Stimulated activated naive B cell treated with anti-CD40 and anti-IgM and Interleukin-4, amounts not matched to agents 10 μg/mL and 1 μg/mL and 100 μg/mL, for 72 hours (primary cell): ENCODE results near the gene BRINP1.
"Not testable (repeated sequence)": the region's sequence is repeated elsewhere in the genome, so short reads cannot be mapped to it uniquely, and the experiment has no call there.

Source experiments
- ATAC-seq, 2 donors: fragments of 150-1000 bp; cut with Tn5 transposase; replicated peaks; 2 replicates each; pipeline ENCODE4 v1.10.0; 2021; ENCODE audit warnings: moderate library complexity in 1 of 2
- DNase-seq: peaks from one replicate; pipeline ENCODE4 v3.0.0; 2021
- H3K27ac Mint-ChIP-seq: one replicate; pipeline ENCODE4 v1.8.0; 2022; ENCODE audit warnings: mild to moderate bottlenecking, mixed read lengths
- H3K27me3 Mint-ChIP-seq, 2 donors: one replicate each; pipeline ENCODE4 v1.8.0; 2022; ENCODE audit warnings: mixed read lengths in 2 of 2
- H3K36me3 Mint-ChIP-seq, 2 donors: one replicate each; pipeline ENCODE4 v1.8.0; 2022; ENCODE audit warnings: mixed read lengths in 2 of 2, mild to moderate bottlenecking in 1 of 2
- H3K4me1 Mint-ChIP-seq, 2 donors: one replicate each; pipeline ENCODE4 v1.8.0; 2022; ENCODE audit warnings: mixed read lengths in 2 of 2, mild to moderate bottlenecking in 1 of 2
- H3K4me3 Mint-ChIP-seq, 2 donors: one replicate each; pipeline ENCODE4 v1.8.0; 2022; ENCODE audit warnings: mild to moderate bottlenecking in 2 of 2, mixed read lengths in 2 of 2, moderate library complexity in 1 of 2
- H3K9me3 Mint-ChIP-seq, 2 donors: one replicate each; pipeline ENCODE4 v1.8.0; 2022; ENCODE audit warnings: mixed read lengths in 2 of 2, mild to moderate bottlenecking in 1 of 2

Gene BRINP1

GRCh38 chr9:119175581-119175980 is 193.7 kb downstream of the BRINP1 start:
- no peaks in the 10 kb centered on the region for H3K27me3 Mint-ChIP-seq
- ATAC-seq (no peak), DNase-seq (no peak)
- no peak overlapping the region for H3K4me3 Mint-ChIP-seq
- H3K27ac Mint-ChIP-seq = no peak overlapping the region
- H3K36me3 Mint-ChIP-seq = no peaks in the 10 kb centered on the region
- no peaks in the 10 kb centered on the region for H3K4me1 Mint-ChIP-seq
- peaks cover 0 to 1% of the 10 kb centered on the region in 2 donors for H3K9me3 Mint-ChIP-seq

DNA sequence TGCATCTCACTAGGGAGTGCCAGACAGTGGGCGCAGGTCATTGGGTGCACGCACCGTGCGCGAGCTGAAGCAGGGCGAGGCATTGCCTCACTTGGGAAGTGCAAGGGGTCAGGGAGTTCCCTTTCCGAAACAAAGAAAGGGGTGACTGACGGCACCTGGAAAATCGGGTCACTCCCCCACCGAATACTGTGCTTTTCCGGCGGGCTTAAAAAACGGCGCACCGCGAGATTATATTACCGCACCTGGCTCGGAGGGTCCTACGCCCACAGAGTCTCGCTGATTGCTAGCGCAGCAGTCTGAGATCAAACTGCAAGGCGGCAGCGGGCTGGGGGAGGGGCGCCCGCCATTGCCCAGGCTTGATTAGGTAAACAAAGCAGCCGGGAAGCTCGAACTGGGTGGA is 200.0 kb downstream of the BRINP1 start:
- not testable (repeated sequence) for DNase-seq, H3K27me3 Mint-ChIP-seq, H3K4me3 Mint-ChIP-seq, H3K4me1 Mint-ChIP-seq, ATAC-seq, H3K9me3 Mint-ChIP-seq, H3K36me3 Mint-ChIP-seq, H3K27ac Mint-ChIP-seq

GRCh38 chr9:119167876-119168275 is 201.4 kb downstream of the BRINP1 start:
- Mint-ChIP-seq H3K4me3 (no peak overlapping the region), H3K36me3 (no peaks in the 10 kb centered on the region), H3K4me1 (no peaks in the 10 kb centered on the region), H3K9me3 (peaks cover 0 to 1% of the 10 kb centered on the region in 2 donors), H3K27ac (no peak overlapping the region), H3K27me3 (no peaks in the 10 kb centered on the region)
- no peak for DNase-seq
- ATAC-seq = no peak

GRCh38 chr9:119167267-119167666 is 202.0 kb downstream of the BRINP1 start:
- no peaks in the 10 kb centered on the region for H3K27me3 Mint-ChIP-seq
- H3K9me3 Mint-ChIP-seq = peaks cover 0 to 1% of the 10 kb centered on the region in 2 donors
- H3K4me1 Mint-ChIP-seq = no peaks in the 10 kb centered on the region
- H3K4me3 Mint-ChIP-seq = no peak overlapping the region
- no peak for ATAC-seq
- no peaks in the 10 kb centered on the region for H3K36me3 Mint-ChIP-seq
- DNase-seq = no peak
- H3K27ac Mint-ChIP-seq = no peak overlapping the region

- H3K27ac Mint-ChIP-seq = no peak overlapping the region
- H3K4me3 Mint-ChIP-seq = no peak overlapping the region
- peaks cover 0 to 1% of the 10 kb centered on the region in 2 donors for H3K9me3 Mint-ChIP-seq
- H3K36me3 Mint-ChIP-seq = no peaks in the 10 kb centered on the region
- H3K4me1 Mint-ChIP-seq = no peaks in the 10 kb centered on the region
- ATAC-seq = no peak
- DNase-seq = no peak
- H3K27me3 Mint-ChIP-seq = no peaks in the 10 kb centered on the region
Measured at GRCh38 chr9:119166096-119166495, 203.1 kb downstream of the BRINP1 start.

DNA sequence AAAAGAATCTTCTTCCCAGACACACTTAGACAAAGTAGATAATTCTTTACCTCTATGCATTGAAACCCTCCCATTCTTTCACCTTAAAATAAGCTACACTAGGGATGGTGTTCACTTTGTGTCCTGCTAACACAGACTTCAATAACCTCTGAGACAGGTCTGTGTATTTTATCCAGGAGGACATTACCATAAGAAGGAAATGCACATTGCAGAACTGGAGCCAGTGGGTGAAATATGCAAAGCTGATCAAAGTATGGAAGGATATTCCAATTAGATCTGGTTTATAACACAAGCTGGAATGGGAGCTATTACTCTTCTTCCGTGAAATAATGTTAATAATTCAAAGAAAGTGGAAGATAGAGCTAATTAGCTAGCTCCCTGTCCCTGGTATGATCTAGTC is 204.1 kb downstream of the BRINP1 start:
- Mint-ChIP-seq H3K4me3 (no peak overlapping the region), H3K9me3 (peaks cover 0 to 1% of the 10 kb centered on the region in 2 donors), H3K36me3 (no peaks in the 10 kb centered on the region), H3K27me3 (no peaks in the 10 kb centered on the region), H3K27ac (no peak overlapping the region), H3K4me1 (no peaks in the 10 kb centered on the region)
- DNase-seq = no peak
- no peak for ATAC-seq

GRCh38 chr9:119164716-119165115 is 204.5 kb downstream of the BRINP1 start:
- no peak for ATAC-seq
- DNase-seq = no peak
- H3K4me1 Mint-ChIP-seq = no peaks in the 10 kb centered on the region
- H3K36me3 Mint-ChIP-seq = no peaks in the 10 kb centered on the region
- no peak overlapping the region for H3K27ac Mint-ChIP-seq
- no peaks in the 10 kb centered on the region for H3K27me3 Mint-ChIP-seq
- H3K4me3 Mint-ChIP-seq = no peak overlapping the region
- peaks cover 0 to 1% of the 10 kb centered on the region in 2 donors for H3K9me3 Mint-ChIP-seq

GRCh38 chr9:119160551-119160950 is 208.7 kb downstream of the BRINP1 start:
- no peaks in the 10 kb centered on the region for H3K27me3 Mint-ChIP-seq
- H3K27ac Mint-ChIP-seq = no peak overlapping the region
- no peaks in the 10 kb centered on the region for H3K4me1 Mint-ChIP-seq
- peaks cover 0 to 2% of the 10 kb centered on the region in 2 donors for H3K9me3 Mint-ChIP-seq
- ATAC-seq (no peak), DNase-seq (no peak)
- no peak overlapping the region for H3K4me3 Mint-ChIP-seq
- no peaks in the 10 kb centered on the region for H3K36me3 Mint-ChIP-seq

DNA sequence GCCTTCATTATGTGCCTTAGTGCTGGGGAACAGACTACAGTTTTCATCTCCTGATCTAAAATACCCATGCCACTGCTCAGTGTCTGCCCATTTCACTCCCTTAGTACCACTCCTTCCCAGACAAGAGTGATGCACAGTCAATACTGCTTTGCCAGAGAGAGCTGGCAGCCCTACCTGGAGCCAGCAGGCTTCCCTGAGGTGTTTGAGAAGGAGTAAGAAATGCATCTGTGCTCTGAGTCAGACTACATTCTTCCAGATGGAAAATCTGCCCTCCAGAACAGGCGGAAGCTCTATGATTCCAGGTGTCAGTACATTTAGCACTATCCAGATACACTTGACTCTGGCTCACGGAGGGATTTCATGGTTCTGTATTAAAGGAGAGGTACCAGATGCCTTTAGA is 209.8 kb downstream of the BRINP1 start:
- ATAC-seq = no peak
- Mint-ChIP-seq H3K9me3 (peaks cover 0 to 3% of the 10 kb centered on the region in 2 donors), H3K27me3 (no peaks in the 10 kb centered on the region), H3K4me3 (no peak overlapping the region), H3K4me1 (no peaks in the 10 kb centered on the region), H3K36me3 (no peaks in the 10 kb centered on the region), H3K27ac (no peak overlapping the region)
- DNase-seq = no peak

DNA sequence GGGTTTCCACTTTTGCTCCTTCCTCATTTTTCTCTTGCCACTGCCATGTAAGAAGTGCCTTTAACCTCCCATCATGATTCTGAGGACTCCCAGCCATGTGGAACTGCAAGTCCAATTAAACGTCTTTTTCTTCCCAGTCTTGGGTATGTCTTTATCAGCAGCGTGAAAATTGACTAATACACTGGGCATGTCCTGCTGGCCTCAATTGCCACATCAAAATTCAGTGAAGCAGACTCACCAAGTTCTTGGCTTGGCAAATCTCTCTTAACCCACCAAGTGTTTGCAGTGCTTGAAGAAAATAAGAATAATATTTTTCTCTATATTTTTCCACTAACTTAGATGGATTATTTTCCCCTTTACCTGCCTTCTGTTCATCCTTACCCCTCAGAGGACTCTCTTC is 212.0 kb downstream of the BRINP1 start:
- Mint-ChIP-seq H3K4me3 (no peak overlapping the region), H3K27ac (no peak overlapping the region), H3K4me1 (no peaks in the 10 kb centered on the region), H3K36me3 (no peaks in the 10 kb centered on the region), H3K27me3 (no peaks in the 10 kb centered on the region), H3K9me3 (peaks cover 0 to 3% of the 10 kb centered on the region in 2 donors)
- ATAC-seq (no peak), DNase-seq (no peak)

GRCh38 chr9:119156354-119156753 is 212.9 kb downstream of the BRINP1 start:
- no peaks in the 10 kb centered on the region for H3K36me3 Mint-ChIP-seq
- H3K4me3 Mint-ChIP-seq = no peak overlapping the region
- H3K27ac Mint-ChIP-seq = no peak overlapping the region
- DNase-seq (no peak), ATAC-seq (no peak)
- no peaks in the 10 kb centered on the region for H3K27me3 Mint-ChIP-seq
- no peaks in the 10 kb centered on the region for H3K4me1 Mint-ChIP-seq
- peaks cover 0 to 3% of the 10 kb centered on the region in 2 donors for H3K9me3 Mint-ChIP-seq

DNA sequence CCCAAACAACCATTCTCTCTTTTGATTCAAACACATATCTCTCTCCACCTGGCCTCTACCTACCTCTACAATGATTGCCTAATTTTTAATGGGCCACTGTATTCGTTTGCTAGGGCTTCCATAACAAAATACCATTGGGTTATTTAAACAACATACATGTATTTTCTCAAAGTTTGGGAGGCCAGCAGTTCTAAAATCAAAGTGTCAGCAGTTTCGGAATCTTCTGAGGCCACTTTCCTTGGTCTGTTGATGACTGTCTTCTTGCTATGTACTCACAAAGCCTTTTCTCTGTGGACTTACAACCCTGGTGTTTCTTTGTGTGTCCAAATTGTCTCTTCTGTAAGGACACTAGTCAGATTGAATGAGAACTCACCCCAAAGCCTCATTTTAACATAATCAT is 214.7 kb downstream of the BRINP1 start:
- no peak overlapping the region for H3K27ac Mint-ChIP-seq
- peaks cover 0 to 3% of the 10 kb centered on the region in 2 donors for H3K9me3 Mint-ChIP-seq
- DNase-seq (no peak), ATAC-seq (no peak)
- no peaks in the 10 kb centered on the region for H3K36me3 Mint-ChIP-seq
- H3K27me3 Mint-ChIP-seq = no peaks in the 10 kb centered on the region
- no peak overlapping the region for H3K4me3 Mint-ChIP-seq
- H3K4me1 Mint-ChIP-seq = no peaks in the 10 kb centered on the region

DNA sequence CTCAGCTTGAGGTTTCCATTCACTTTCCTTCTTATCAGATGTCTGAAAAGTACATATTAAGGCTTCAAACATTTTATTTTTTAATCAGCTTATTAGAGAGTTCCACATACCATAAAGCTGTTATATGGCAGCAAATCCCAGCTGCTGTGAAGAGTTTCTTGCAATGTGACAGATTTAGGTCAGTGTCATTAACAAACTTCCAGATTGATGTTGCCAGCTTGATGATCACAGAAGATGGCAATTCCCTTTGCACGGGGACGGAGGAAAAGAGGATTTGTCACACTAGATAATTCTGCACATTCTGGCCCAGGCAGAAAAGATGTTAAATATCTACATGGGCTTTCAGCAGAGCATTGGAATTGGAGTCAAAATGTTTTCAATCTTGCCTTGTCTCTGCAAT is 215.8 kb downstream of the BRINP1 start:
- no peaks in the 10 kb centered on the region for H3K4me1 Mint-ChIP-seq
- no peak for DNase-seq
- no peak overlapping the region for H3K27ac Mint-ChIP-seq
- H3K27me3 Mint-ChIP-seq = no peaks in the 10 kb centered on the region
- H3K4me3 Mint-ChIP-seq = no peak overlapping the region
- H3K36me3 Mint-ChIP-seq = no peaks in the 10 kb centered on the region
- no peak for ATAC-seq
- peaks cover 0 to 3% of the 10 kb centered on the region in 2 donors for H3K9me3 Mint-ChIP-seq

- H3K4me1 Mint-ChIP-seq = no peaks in the 10 kb centered on the region
- no peaks in the 10 kb centered on the region for H3K27me3 Mint-ChIP-seq
- H3K27ac Mint-ChIP-seq = no peak overlapping the region
- DNase-seq (no peak), ATAC-seq (no peak)
- no peaks in the 10 kb centered on the region for H3K9me3 Mint-ChIP-seq
- no peaks in the 10 kb centered on the region for H3K36me3 Mint-ChIP-seq
- H3K4me3 Mint-ChIP-seq = no peak overlapping the region
Measured at GRCh38 chr9:119148855-119149254, 220.4 kb downstream of the BRINP1 start.

DNA sequence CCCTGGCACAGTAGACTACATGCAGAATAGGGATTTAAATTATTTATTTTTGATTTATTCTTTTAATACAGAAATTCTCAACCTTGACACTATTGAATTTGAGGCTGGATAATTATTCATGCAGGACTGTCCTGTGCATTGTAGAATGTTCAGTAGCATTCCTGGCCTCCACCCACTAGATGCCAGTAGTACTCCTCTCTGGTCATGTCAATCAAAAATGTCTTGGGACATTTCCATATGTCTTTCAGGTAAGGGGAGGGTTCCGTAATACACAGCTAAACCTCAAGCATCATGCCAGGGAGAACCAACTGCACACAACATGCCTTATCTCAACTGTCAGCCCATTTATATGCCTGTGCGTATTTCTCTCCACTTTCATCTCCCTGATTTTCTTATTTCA is 231.8 kb downstream of the BRINP1 start:
- Mint-ChIP-seq H3K27me3 (no peaks in the 10 kb centered on the region), H3K9me3 (peaks cover 2 to 4% of the 10 kb centered on the region in 2 donors), H3K36me3 (no peaks in the 10 kb centered on the region), H3K4me1 (no peaks in the 10 kb centered on the region), H3K27ac (no peak overlapping the region), H3K4me3 (no peak overlapping the region)
- ATAC-seq = no peak
- DNase-seq = no peak

- ATAC-seq (no peak), DNase-seq (no peak)
- peaks cover 2 to 3% of the 10 kb centered on the region in 2 donors for H3K9me3 Mint-ChIP-seq
- H3K4me3 Mint-ChIP-seq = no peak overlapping the region
- H3K27me3 Mint-ChIP-seq = peaks cover 0 to 4% of the 10 kb centered on the region in 2 donors
- H3K36me3 Mint-ChIP-seq = no peaks in the 10 kb centered on the region
- no peak overlapping the region for H3K27ac Mint-ChIP-seq
- no peaks in the 10 kb centered on the region for H3K4me1 Mint-ChIP-seq
Measured at GRCh38 chr9:119126040-119126439, 243.2 kb downstream of the BRINP1 start.
